ENCODE measurements around the gene PAQR3.

Gene PAQR3

DNA sequence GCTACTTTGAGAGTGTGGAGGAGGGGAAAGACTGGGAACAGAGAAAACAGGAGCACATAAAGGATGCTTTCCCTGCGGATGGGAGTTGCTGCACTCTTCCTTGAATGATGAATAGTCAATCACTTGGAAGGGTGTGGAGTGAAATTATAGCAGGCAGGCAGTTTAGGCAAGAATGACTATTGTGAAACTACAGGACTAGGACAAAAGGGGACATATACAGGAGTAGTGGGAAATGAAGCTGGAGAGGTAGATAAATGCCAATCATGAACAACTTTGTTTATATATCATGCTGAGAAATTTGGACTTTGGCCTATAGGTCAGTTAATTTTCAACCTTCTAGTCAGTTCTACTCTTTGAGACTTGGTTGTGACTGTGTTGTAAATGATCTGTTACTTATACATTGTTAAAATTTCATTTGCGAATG, 76.9 kb downstream of the PAQR3 start:
- Histone ChIP-seq H4K20me1 (ENCODE audit: insufficient read depth, low read length) (no peaks in the 10 kb centered on the region), H3K36me3 (ENCODE audit: insufficient read depth, low read length) (peaks cover 32% of the 10 kb centered on the region), H3K27ac (ENCODE audit: low read length) (no peak overlapping the region), H3K27me3 (ENCODE audit: insufficient read depth, low read length, poor library complexity) (no peaks in the 10 kb centered on the region), H3K4me1 (ENCODE audit: insufficient read depth, low read length) (no peaks in the 10 kb centered on the region), H3K9me3 (ENCODE audit: insufficient read depth, low read length, severe bottlenecking) (no peaks in the 10 kb centered on the region), H3K4me3 (ENCODE audit: low read depth in 1 of 2, low read length in 2 of 2) (no peak overlapping the region), H3K4me2 (ENCODE audit: insufficient read depth, low read length) (no peak overlapping the region), H3K9ac (ENCODE audit: low read depth, low read length) (no peak overlapping the region), H3K79me2 (ENCODE audit: insufficient read depth, low read length) (no peaks in the 10 kb centered on the region), H2AFZ (ENCODE audit: low read depth, low read length) (no peak overlapping the region)
- no peak for ATAC-seq (ENCODE audit: insufficient read depth, low read depth)
- TF ChIP-seq, protein P1, sequence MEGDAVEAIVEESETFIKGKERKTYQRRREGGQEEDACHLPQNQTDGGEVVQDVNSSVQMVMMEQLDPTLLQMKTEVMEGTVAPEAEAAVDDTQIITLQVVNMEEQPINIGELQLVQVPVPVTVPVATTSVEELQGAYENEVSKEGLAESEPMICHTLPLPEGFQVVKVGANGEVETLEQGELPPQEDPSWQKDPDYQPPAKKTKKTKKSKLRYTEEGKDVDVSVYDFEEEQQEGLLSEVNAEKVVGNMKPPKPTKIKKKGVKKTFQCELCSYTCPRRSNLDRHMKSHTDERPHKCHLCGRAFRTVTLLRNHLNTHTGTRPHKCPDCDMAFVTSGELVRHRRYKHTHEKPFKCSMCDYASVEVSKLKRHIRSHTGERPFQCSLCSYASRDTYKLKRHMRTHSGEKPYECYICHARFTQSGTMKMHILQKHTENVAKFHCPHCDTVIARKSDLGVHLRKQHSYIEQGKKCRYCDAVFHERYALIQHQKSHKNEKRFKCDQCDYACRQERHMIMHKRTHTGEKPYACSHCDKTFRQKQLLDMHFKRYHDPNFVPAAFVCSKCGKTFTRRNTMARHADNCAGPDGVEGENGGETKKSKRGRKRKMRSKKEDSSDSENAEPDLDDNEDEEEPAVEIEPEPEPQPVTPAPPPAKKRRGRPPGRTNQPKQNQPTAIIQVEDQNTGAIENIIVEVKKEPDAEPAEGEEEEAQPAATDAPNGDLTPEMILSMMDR (IDR thresholded peaks at IDR 0.05; ENCODE audit: borderline replicate concordance, extremely low read depth, low read length, poor library complexity, severe bottlenecking) = no peak
- TF ChIP-seq EZH2 (IDR thresholded peaks at IDR 0.05; ENCODE audit: borderline replicate concordance, low read depth, low read length, severe bottlenecking) = no peak
- DNase-seq = no peak
